HG03045 (cell line): ENCODE measurements around the gene ACSS1.

Source experiments
- ATAC-seq: cut with Tn5 transposase; IDR thresholded peaks from one replicate; pipeline ENCODE4 v1.9.1; 2021; ENCODE audit warnings: mild to moderate bottlenecking, moderate library complexity; ENCODE audit not compliant: unreplicated experiment

ACSS1 gene

GRCh38 chr20:24980291-24981053 lies 77.5 kb downstream of the ACSS1 start:
- ATAC-seq: no peak

- ATAC-seq: no peak
Observed at GRCh38 chr20:24979036-24979960, 78.6 kb downstream of the ACSS1 start.

GRCh38 chr20:24978513-24978912 lies 79.4 kb downstream of the ACSS1 start:
- no peak for ATAC-seq

GRCh38 chr20:24977797-24978196 lies 80.1 kb downstream of the ACSS1 start:
- no peak for ATAC-seq

- ATAC-seq: no peak
Observed at GRCh38 chr20:24977336-24977735, 80.6 kb downstream of the ACSS1 start.

- no peak for ATAC-seq
Observed at GRCh38 chr20:24972341-24972740, 85.6 kb downstream of the ACSS1 start.

- ATAC-seq: no peak
Observed at GRCh38 chr20:24971376-24972101, 86.4 kb downstream of the ACSS1 start.

GRCh38 chr20:24970754-24971153 lies 87.2 kb downstream of the ACSS1 start:
- ATAC-seq: no peak

- no peak for ATAC-seq
Observed at GRCh38 chr20:24970030-24970553, 87.8 kb downstream of the ACSS1 start.

- ATAC-seq: no peak
Observed at GRCh38 chr20:24969186-24970029, 88.5 kb downstream of the ACSS1 start.

GRCh38 chr20:24968278-24968800 lies 89.6 kb downstream of the ACSS1 start:
- no peak for ATAC-seq

- ATAC-seq: no peak
Observed at GRCh38 chr20:24966317-24967012, 91.5 kb downstream of the ACSS1 start.

GRCh38 chr20:24965065-24965919 lies 92.6 kb downstream of the ACSS1 start:
- ATAC-seq: no peak

GRCh38 chr20:24964506-24964840 lies 93.5 kb downstream of the ACSS1 start:
- no peak for ATAC-seq

GRCh38 chr20:24963672-24964505 lies 94.0 kb downstream of the ACSS1 start:
- no peak for ATAC-seq

- no peak for ATAC-seq
Observed at GRCh38 chr20:24962510-24962909, 95.4 kb downstream of the ACSS1 start.

- no peak for ATAC-seq
Observed at GRCh38 chr20:24962182-24962492, 95.8 kb downstream of the ACSS1 start.
